HEK293T (cell line): ENCODE data around the gene KCNK7.

Experiments
- CTCF ChIA-PET: fragments of 350-600 bp; formaldehyde crosslinking; extraction: SDS; loops from one replicate; lab custom pipeline; 2021; ENCODE audit warnings: antibody characterized with exemption, inconsistent platforms; lab: Yijun Ruan, JAX
- POLR2A ChIA-PET: fragments of 350-600 bp; formaldehyde crosslinking; extraction: SDS; loops from one replicate; lab custom pipeline; 2020; ENCODE audit warnings: antibody characterized with exemption, inconsistent platforms; lab: Yijun Ruan, JAX
- DNase-seq: peaks from one replicate; pipeline ENCODE4 v3.0.0; 2012; ENCODE audit warnings: mixed read lengths; ENCODE audit errors: extremely low spot score
- ARNT ChIP-seq: fragments of 450-650 bp; IDR thresholded peaks from 2 replicates; pipeline ENCODE4 v1.6.1; 2017; ENCODE audit warnings: mild to moderate bottlenecking
- BHLHE40 ChIP-seq: fragments of 450-650 bp; IDR thresholded peaks from 2 replicates; pipeline ENCODE4 v1.6.1; 2016; ENCODE audit warnings: mild to moderate bottlenecking, moderate library complexity, borderline replicate concordance
- CTBP1 ChIP-seq: fragments of 450-650 bp; IDR thresholded peaks from 2 replicates; pipeline ENCODE4 v1.6.1; 2016; ENCODE audit warnings: borderline replicate concordance
- ELF4 ChIP-seq: fragments of 450-650 bp; IDR thresholded peaks from 2 replicates; pipeline ENCODE4 v1.6.1; 2017; ENCODE audit warnings: antibody characterized with exemption
- FOXA1 ChIP-seq: fragments of 450-650 bp; IDR thresholded peaks from 2 replicates; pipeline ENCODE4 v1.6.1; 2016; ENCODE audit warnings: mild to moderate bottlenecking
- FOXK2 ChIP-seq: fragments of 450-650 bp; IDR thresholded peaks from 2 replicates; pipeline ENCODE4 v1.6.1; 2016; ENCODE audit warnings: mild to moderate bottlenecking
- FOXM1 ChIP-seq: fragments of 450-650 bp; IDR thresholded peaks from 2 replicates; pipeline ENCODE4 v1.6.1; 2017; ENCODE audit warnings: mild to moderate bottlenecking, borderline replicate concordance
- HDGF ChIP-seq: fragments of 450-650 bp; IDR thresholded peaks from 2 replicates; pipeline ENCODE4 v1.6.1; 2017; ENCODE audit warnings: antibody characterized with exemption, borderline replicate concordance
- L3MBTL2 ChIP-seq: fragments of 450-650 bp; conservative IDR thresholded peaks from 2 replicates; pipeline ENCODE4 v1.6.1; 2016; ENCODE audit warnings: mild to moderate bottlenecking
- LEF1 ChIP-seq: fragments of 450-650 bp; IDR thresholded peaks from 2 replicates; pipeline ENCODE4 v1.6.1; 2017; ENCODE audit warnings: mild to moderate bottlenecking, borderline replicate concordance
- NFRKB ChIP-seq: fragments of 450-650 bp; IDR thresholded peaks from 2 replicates; pipeline ENCODE4 v1.6.1; 2016; ENCODE audit warnings: mild to moderate bottlenecking, moderate library complexity
- SP1 ChIP-seq: fragments of 450-650 bp; IDR thresholded peaks from 2 replicates; pipeline ENCODE4 v1.6.1; 2017
- SUZ12 ChIP-seq: fragments of 450-650 bp; IDR thresholded peaks from 2 replicates; pipeline ENCODE4 v1.6.1; 2016; ENCODE audit warnings: mild to moderate bottlenecking
- TARDBP ChIP-seq: fragments of 450-650 bp; IDR thresholded peaks from 2 replicates; pipeline ENCODE4 v1.6.1; 2016
- ZNF384 ChIP-seq: fragments of 450-650 bp; IDR thresholded peaks from 2 replicates; pipeline ENCODE4 v1.6.1; 2016
- TF ChIP-seq, protein P1 (sequence below): fragments of 450-650 bp; IDR thresholded peaks from 2 replicates; pipeline ENCODE4 v1.6.1; 2016

KCNK7 gene

GRCh38 chr11:65618763-65619162 lies 23.2 kb upstream of the KCNK7 start:
- POLR2A ChIA-PET, result interaction anchor here (1.5 kb wide), 1 partner anchor 19 kb away, joined by 4 read pairs; the partner anchor contains the start of gene SIPA1
- DNase-seq, result no peak
- TF ChIP-seq CTBP1 (no peak), NFRKB (no peak), ELF4 (no peak), FOXK2 (no peak), SUZ12 (no peak), FOXM1 (no peak), L3MBTL2 (no peak), BHLHE40 (no peak), ARNT (no peak), SP1 (no peak), HDGF (no peak), LEF1 (no peak), FOXA1 (no peak), ZNF384 (no peak), TARDBP (no peak)
- TF ChIP-seq, protein P1, sequence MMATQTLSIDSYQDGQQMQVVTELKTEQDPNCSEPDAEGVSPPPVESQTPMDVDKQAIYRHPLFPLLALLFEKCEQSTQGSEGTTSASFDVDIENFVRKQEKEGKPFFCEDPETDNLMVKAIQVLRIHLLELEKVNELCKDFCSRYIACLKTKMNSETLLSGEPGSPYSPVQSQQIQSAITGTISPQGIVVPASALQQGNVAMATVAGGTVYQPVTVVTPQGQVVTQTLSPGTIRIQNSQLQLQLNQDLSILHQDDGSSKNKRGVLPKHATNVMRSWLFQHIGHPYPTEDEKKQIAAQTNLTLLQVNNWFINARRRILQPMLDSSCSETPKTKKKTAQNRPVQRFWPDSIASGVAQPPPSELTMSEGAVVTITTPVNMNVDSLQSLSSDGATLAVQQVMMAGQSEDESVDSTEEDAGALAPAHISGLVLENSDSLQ, result no peak
- CTCF ChIA-PET, result interaction anchor here (0.7 kb wide), 1 partner anchor 19 kb away, joined by 3 read pairs; the partner anchor contains the start of gene SIPA1

DNA sequence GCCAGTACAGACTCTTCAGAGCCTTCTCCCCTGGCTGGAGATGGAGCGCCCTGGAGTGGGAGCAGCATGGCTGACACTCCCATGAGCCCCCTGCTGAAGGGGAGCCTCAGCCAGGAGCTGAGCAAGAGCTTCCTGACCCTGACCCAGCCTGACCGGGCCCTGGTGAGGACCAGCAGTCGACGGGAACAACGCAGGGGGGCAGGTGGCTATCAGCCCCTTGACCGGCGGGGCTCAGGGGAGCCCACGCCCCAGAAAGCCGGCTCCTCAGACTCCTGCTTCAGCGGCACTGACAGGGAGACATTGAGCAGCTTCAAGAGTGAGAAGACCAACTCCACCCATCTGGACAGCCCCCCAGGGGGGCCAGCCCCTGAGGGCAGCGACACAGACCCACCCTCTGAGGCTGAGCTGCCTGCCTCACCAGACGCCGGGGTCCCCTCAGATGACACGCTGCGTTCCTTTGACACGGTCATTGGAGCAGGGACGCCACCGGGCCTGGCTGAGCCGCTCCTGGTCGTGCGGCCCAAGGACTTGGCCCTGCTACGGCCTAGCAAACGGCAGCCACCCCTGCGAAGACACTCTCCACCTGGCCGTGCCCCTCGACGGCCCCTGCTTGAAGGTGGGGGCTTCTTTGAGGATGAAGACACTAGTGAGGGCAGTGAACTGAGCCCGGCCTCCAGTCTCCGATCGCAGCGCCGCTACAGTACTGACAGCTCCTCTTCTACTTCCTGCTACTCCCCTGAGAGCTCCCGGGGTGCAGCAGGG lies 22.6 kb upstream of the KCNK7 start:
- POLR2A ChIA-PET, result interaction anchor here (1.0 to 2.4 kb wide), 4 partner anchors 15 to 48 kb away, joined by 3 to 6 read pairs (median 4); partner anchors contain the start of genes SIPA1 and ZNRD2
- TF ChIP-seq LEF1 (no peak), L3MBTL2 (no peak), FOXM1 (no peak), ZNF384 (no peak), ARNT (no peak), FOXA1 (no peak), SUZ12 (no peak), TARDBP (no peak), NFRKB (no peak), BHLHE40 (no peak), HDGF (no peak), CTBP1 (no peak), FOXK2 (no peak), SP1 (no peak), ELF4 (no peak)
- TF ChIP-seq, protein P1, result no peak
- CTCF ChIA-PET, result interaction anchor here (0.7 to 1.3 kb wide), 2 partner anchors 8 to 20 kb away, joined by 3 to 6 read pairs; partner anchors contain the start of gene SIPA1
- no peak for DNase-seq

DNA sequence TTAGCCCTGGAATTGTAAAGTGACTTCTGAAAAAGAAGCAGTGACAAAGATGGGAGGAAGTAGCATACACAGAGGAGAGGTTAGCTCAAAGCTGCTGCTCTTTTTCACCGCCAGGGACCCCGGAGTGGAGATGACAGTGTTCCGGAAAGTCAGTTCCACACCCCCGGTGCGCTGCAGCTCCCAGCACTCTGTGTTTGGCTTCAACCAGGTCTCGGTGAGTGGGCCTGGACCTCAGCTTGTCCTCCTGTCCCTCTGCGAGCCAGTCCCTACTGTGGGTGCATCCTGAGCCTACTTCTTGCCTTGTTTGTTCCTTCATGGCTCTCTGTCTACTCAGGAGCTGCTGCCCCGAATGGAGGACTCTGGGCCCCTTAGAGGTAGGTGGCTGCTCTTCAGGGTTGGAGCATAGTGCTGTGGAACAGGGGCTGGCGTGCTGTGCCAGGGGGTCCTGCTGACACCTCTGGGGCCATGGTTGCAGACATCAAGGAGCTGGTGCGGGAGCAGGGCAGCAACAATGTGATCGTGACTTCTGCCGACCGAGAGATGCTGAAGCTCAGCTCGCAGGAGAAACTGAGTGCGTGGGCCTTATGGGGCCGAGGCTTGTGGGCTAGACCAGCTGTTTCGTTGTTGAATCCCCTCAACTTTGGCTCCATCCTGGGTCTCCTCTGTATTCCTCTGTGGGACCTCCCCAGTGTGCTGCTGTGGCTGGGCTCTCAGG lies 21.7 kb upstream of the KCNK7 start:
- CTCF ChIA-PET, result interaction anchor here (1.3 kb wide), 1 partner anchor 9 kb away, joined by 6 read pairs; no protein-coding TSS in a partner anchor
- POLR2A ChIA-PET, result interaction anchor here (0.8 to 2.4 kb wide), 4 partner anchors 16 to 47 kb away, joined by 3 to 6 read pairs (median 4); partner anchors contain the start of genes SIPA1 and ZNRD2
- TF ChIP-seq ARNT (no peak), L3MBTL2 (no peak), NFRKB (no peak), BHLHE40 (no peak), TARDBP (no peak), HDGF (no peak), FOXK2 (no peak), CTBP1 (no peak), FOXA1 (no peak), LEF1 (no peak), FOXM1 (no peak), SP1 (no peak), ELF4 (no peak), ZNF384 (no peak), SUZ12 (no peak)
- TF ChIP-seq, protein P1, result no peak
- no peak for DNase-seq

DNA sequence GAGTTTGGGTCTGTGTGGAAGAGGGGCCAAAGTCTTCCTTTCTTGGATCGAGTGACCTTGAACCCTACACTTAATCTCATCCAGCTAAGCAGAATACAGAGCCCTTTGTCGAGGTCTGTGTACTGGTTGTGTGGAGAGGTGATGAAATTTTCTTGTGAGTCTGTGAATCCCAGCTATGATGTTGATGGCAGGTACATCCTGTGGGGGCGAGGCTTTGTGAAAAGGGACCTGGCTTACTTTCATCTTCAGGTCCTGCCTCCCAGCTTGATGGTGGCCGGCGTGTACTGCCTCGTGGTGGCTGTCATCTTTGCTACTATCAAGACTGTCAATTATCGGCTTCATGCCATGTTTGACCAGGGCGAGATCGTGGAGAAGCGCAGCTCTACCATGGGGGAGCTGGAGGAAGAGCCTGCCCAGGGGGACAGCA lies 21.0 kb upstream of the KCNK7 start:
- ChIA-PET POLR2A (interaction anchor here (1.3 to 2.4 kb wide), 2 partner anchors 16 to 21 kb away, joined by 5 to 6 read pairs; partner anchors contain the start of gene SIPA1), CTCF (interaction anchor here (1.3 kb wide), 1 partner anchor 9 kb away, joined by 6 read pairs; no protein-coding TSS in a partner anchor)

More for the DNA sequence above, 21.0 kb upstream of the KCNK7 start:
- TF ChIP-seq LEF1 (no peak), CTBP1 (no peak), FOXA1 (no peak), FOXK2 (no peak), BHLHE40 (no peak), TARDBP (no peak), ZNF384 (no peak), ELF4 (no peak), SP1 (no peak), ARNT (no peak), SUZ12 (no peak)
- TF ChIP-seq, protein P1, result no peak
- no peak for DNase-seq
